ENCODE data around the gene PITPNC1.

GRCh38 chr17:67514998-67515397, 137.9 kb downstream of the PITPNC1 start:
- TF ChIP-seq CTCF (IDR thresholded peaks at IDR 0.05) (no peak), POLR2A (IDR thresholded peaks at IDR 0.05) (no peak)

All from uterus (tissue), 2 donors.